ENCODE measurements around the gene DGUOK.

DGUOK gene

DNA sequence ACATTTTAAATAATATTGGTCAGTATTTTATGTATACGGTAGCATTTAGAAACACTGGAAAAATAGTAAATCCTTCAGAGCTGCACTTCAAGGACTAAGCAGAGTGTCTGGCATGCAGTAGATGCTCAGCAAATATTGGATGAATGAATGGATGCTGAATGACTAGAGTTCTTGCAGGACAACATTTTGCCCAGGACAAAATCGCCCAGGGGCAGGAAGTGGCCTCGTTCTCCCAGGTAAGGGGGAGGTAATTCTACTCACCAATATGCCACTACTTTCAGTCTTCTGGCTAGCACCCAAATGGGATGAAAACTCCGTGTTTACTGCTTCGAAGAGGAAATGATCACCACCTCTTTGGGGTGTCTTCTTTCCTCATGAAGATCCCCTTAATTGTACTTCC, 4.0 kb upstream of the DGUOK start:
- Histone ChIP-seq H3K4me3 (ENCODE audit: insufficient read depth in 1 of 2, low read depth in 1 of 2, low read length in 2 of 2) (no peak overlapping the region), H2AK5ac (ENCODE audit: low read length, severe bottlenecking) (no peak overlapping the region), H3K27me3 (ENCODE audit: control insufficient read depth in 1 of 2, insufficient read depth in 1 of 2, low read length in 2 of 2) (peaks cover 0 to 54% of the 10 kb centered on the region in 2 experiments), H3K9me3 (ENCODE audit: control insufficient read depth, low read length) (no peaks in the 10 kb centered on the region), H4K91ac (ENCODE audit: low read length) (no peak overlapping the region), H3K23ac (ENCODE audit: low read length in 2 of 2) (no peak overlapping the region), H3K79me1 (replicated peaks; ENCODE audit: low read length, poor library complexity, severe bottlenecking) (no peaks in the 10 kb centered on the region), H3K27ac (ENCODE audit: low read length, poor library complexity, severe bottlenecking) (no peak overlapping the region), H3K9ac (ENCODE audit: low read length) (no peak overlapping the region), H2BK120ac (ENCODE audit: low read depth, low read length) (no peak overlapping the region), H3K36me3 (ENCODE audit: control insufficient read depth in 1 of 2, insufficient read depth in 2 of 2, low read depth in 1 of 2, low read length in 2 of 2) (peaks cover 0 to 14% of the 10 kb centered on the region in 2 experiments), H2BK5ac (ENCODE audit: low read depth, low read length, poor library complexity, severe bottlenecking) (no peak overlapping the region), H3K4me1 (ENCODE audit: control insufficient read depth, insufficient read depth, low read depth, low read length) (no peaks in the 10 kb centered on the region), H3K4me2 (ENCODE audit: low read length, poor library complexity, severe bottlenecking) (no peak overlapping the region), H2BK12ac (ENCODE audit: low read length in 2 of 2) (no peak overlapping the region), H3K18ac (ENCODE audit: low read depth in 1 of 2, low read length in 2 of 2) (no peak overlapping the region), H4K8ac (ENCODE audit: low read length) (no peak overlapping the region), H3K4ac (ENCODE audit: low read depth in 1 of 2, low read length in 2 of 2) (no peak overlapping the region), H3K14ac (ENCODE audit: low read length in 2 of 2) (no peak overlapping the region), H2AFZ (ENCODE audit: low read depth, low read length) (no peak overlapping the region), H2BK15ac (ENCODE audit: low read depth, poor library complexity, severe bottlenecking) (no peak overlapping the region)
- WGBS: 83% methylated on average over 5 of the region's 5 CpGs
- DNase-seq: no peak

- Histone ChIP-seq H2BK120ac (ENCODE audit: low read depth, low read length) (no peak overlapping the region), H3K9ac (ENCODE audit: low read length) (no peak overlapping the region), H2BK12ac (ENCODE audit: low read length in 2 of 2) (no peak overlapping the region), H4K8ac (ENCODE audit: low read length) (no peak overlapping the region), H3K4ac (ENCODE audit: low read depth in 1 of 2, low read length in 2 of 2) (no peak overlapping the region), H3K9me3 (ENCODE audit: control insufficient read depth, low read length) (no peaks in the 10 kb centered on the region), H4K91ac (ENCODE audit: low read length) (no peak overlapping the region), H2AFZ (ENCODE audit: low read depth, low read length) (no peak overlapping the region), H3K79me1 (replicated peaks; ENCODE audit: low read length, poor library complexity, severe bottlenecking) (no peaks in the 10 kb centered on the region), H3K4me1 (ENCODE audit: control insufficient read depth, insufficient read depth, low read depth, low read length) (peaks cover 7% of the 10 kb centered on the region), H3K23ac (ENCODE audit: low read length in 2 of 2) (no peak overlapping the region), H3K4me2 (ENCODE audit: low read length, poor library complexity, severe bottlenecking) (peak overlapping the region; percentile 28), H3K27ac (ENCODE audit: low read length, poor library complexity, severe bottlenecking) (no peak overlapping the region), H3K18ac (ENCODE audit: low read depth in 1 of 2, low read length in 2 of 2) (no peak overlapping the region), H2AK5ac (ENCODE audit: low read length, severe bottlenecking) (no peak overlapping the region), H2BK15ac (ENCODE audit: low read depth, poor library complexity, severe bottlenecking) (no peak overlapping the region), H2BK5ac (ENCODE audit: low read depth, low read length, poor library complexity, severe bottlenecking) (no peak overlapping the region), H3K14ac (ENCODE audit: low read length in 2 of 2) (no peak overlapping the region), H3K27me3 (ENCODE audit: control insufficient read depth in 1 of 2, insufficient read depth in 1 of 2, low read length in 2 of 2) (peaks cover 0 to 30% of the 10 kb centered on the region in 2 experiments), H3K36me3 (ENCODE audit: control insufficient read depth in 1 of 2, insufficient read depth in 2 of 2, low read depth in 1 of 2, low read length in 2 of 2) (peaks cover 4 to 5% of the 10 kb centered on the region in 2 experiments), H3K4me3 (ENCODE audit: insufficient read depth in 1 of 2, low read depth in 1 of 2, low read length in 2 of 2) (no peak overlapping the region)
- WGBS: 91% methylated on average over 7 of the region's 7 CpGs
- no peak for DNase-seq
Measured at GRCh38 chr2:73925033-73925704, 1.5 kb upstream of the DGUOK start.

DNA sequence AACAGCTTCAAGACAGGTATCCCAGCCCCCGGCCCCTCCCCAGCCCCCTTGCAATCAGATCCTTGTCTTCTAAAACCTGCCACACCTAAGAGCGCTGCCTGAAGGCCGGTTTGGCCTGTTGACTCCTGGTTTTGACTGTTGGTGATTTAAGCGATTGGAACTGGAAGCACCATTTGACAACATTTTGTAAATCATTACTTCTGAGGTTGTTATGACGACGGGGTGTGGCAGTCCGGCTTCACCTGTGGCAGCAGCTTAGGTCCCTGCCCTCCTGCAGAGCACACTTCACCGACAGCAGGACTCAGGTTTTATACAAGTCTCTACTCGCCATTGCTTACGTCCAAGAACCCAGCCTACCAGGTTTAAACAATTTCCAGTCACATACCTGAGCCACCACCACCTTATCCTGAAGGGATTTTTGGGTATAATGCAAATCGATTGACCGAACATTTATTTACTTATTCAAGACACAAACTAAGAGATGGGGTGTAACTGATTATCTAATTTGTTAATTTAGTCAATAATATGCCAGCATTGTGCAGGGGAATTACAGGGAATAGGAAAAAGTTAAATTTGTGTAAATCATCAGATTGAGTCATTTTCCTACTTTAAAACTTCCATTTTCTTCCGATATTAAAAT, 707 bp upstream of the DGUOK start:
- Histone ChIP-seq H2AFZ (ENCODE audit: low read depth, low read length) (no peak overlapping the region), H2AK5ac (ENCODE audit: low read length, severe bottlenecking) (peak overlapping the region; percentile 40), H3K9ac (ENCODE audit: low read length) (peak overlapping the region; percentile 100), H2BK12ac (ENCODE audit: low read length in 2 of 2) (peak overlapping the region in 1 of 2 experiments; percentile 12), H3K36me3 (ENCODE audit: control insufficient read depth in 1 of 2, insufficient read depth in 2 of 2, low read depth in 1 of 2, low read length in 2 of 2) (peaks cover 2 to 4% of the 10 kb centered on the region in 2 experiments), H3K23ac (ENCODE audit: low read length in 2 of 2) (no peak overlapping the region), H2BK120ac (ENCODE audit: low read depth, low read length) (no peak overlapping the region), H3K4me1 (ENCODE audit: control insufficient read depth, insufficient read depth, low read depth, low read length) (peaks cover 7% of the 10 kb centered on the region), H3K14ac (ENCODE audit: low read length in 2 of 2) (no peak overlapping the region), H3K18ac (ENCODE audit: low read depth in 1 of 2, low read length in 2 of 2) (no peak overlapping the region), H3K4me2 (ENCODE audit: low read length, poor library complexity, severe bottlenecking) (no peak overlapping the region), H3K4me3 (ENCODE audit: insufficient read depth in 1 of 2, low read depth in 1 of 2, low read length in 2 of 2) (peak overlapping the region in 1 of 2 experiments; percentile 95), H3K9me3 (ENCODE audit: control insufficient read depth, low read length) (no peaks in the 10 kb centered on the region), H3K4ac (ENCODE audit: low read depth in 1 of 2, low read length in 2 of 2) (peak overlapping the region in 1 of 2 experiments; percentile 32), H2BK15ac (ENCODE audit: low read depth, poor library complexity, severe bottlenecking) (no peak overlapping the region), H2BK5ac (ENCODE audit: low read depth, low read length, poor library complexity, severe bottlenecking) (no peak overlapping the region), H4K91ac (ENCODE audit: low read length) (peak overlapping the region; percentile 39), H3K79me1 (replicated peaks; ENCODE audit: low read length, poor library complexity, severe bottlenecking) (peaks cover 2% of the 10 kb centered on the region), H3K27me3 (ENCODE audit: control insufficient read depth in 1 of 2, insufficient read depth in 1 of 2, low read length in 2 of 2) (peaks cover 0 to 23% of the 10 kb centered on the region in 2 experiments), H4K8ac (ENCODE audit: low read length) (peak overlapping the region; percentile 88), H3K27ac (ENCODE audit: low read length, poor library complexity, severe bottlenecking) (no peak overlapping the region)
- no peak for DNase-seq
- 97% methylated on average over 10 of the region's 13 CpGs for WGBS

DNA sequence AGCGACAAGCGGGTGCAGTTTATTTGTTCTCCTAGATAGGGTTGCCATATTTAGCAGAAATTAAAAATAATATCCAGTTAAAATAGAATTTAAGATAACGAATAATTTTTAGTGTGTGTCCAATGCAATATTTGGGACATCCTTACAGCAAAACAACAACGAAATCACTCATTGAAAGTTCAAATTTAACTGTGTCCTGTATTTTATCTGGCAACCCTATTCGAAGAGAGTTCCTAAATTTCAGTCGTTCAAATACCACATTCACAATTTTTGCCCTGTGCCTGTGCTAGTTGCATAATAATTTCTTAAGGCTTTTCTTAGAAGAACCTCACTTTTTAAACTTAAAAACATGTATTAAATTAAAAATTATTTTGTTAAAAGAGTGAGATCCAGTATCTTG, 664 bp downstream of the DGUOK start:
- no peak overlapping the region for H4K91ac ChIP-seq (ENCODE audit: low read length)
- WGBS: 34% methylated on average over 3 of the region's 6 CpGs
- H3K4ac ChIP-seq (ENCODE audit: low read depth in 1 of 2, low read length in 2 of 2): peak overlapping the region in 1 of 2 experiments; percentile 72
- H3K9ac ChIP-seq (ENCODE audit: low read length): peak overlapping the region; percentile 100
- H3K4me1 ChIP-seq (ENCODE audit: control insufficient read depth, insufficient read depth, low read depth, low read length): peaks cover 9% of the 10 kb centered on the region
- no peak overlapping the region for H2BK12ac ChIP-seq (ENCODE audit: low read length in 2 of 2)
- peak overlapping the region; percentile 65 for H3K4me2 ChIP-seq (ENCODE audit: low read length, poor library complexity, severe bottlenecking)
- no peak overlapping the region for H2BK15ac ChIP-seq (ENCODE audit: low read depth, poor library complexity, severe bottlenecking)
- no peak overlapping the region for H2AFZ ChIP-seq (ENCODE audit: low read depth, low read length)
- no peak overlapping the region for H3K27ac ChIP-seq (ENCODE audit: low read length, poor library complexity, severe bottlenecking)
- H2BK120ac ChIP-seq (ENCODE audit: low read depth, low read length): no peak overlapping the region
- peaks cover 3 to 7% of the 10 kb centered on the region in 2 experiments for H3K36me3 ChIP-seq (ENCODE audit: control insufficient read depth in 1 of 2, insufficient read depth in 2 of 2, low read depth in 1 of 2, low read length in 2 of 2)
- H4K8ac ChIP-seq (ENCODE audit: low read length): no peak overlapping the region
- H2BK5ac ChIP-seq (ENCODE audit: low read depth, low read length, poor library complexity, severe bottlenecking): peak overlapping the region; percentile 92
- H3K79me1 ChIP-seq (replicated peaks; ENCODE audit: low read length, poor library complexity, severe bottlenecking): peaks cover 2% of the 10 kb centered on the region
- H3K27me3 ChIP-seq (ENCODE audit: control insufficient read depth in 1 of 2, insufficient read depth in 1 of 2, low read length in 2 of 2): peaks cover 0 to 9% of the 10 kb centered on the region in 2 experiments
- H3K23ac ChIP-seq (ENCODE audit: low read length in 2 of 2): no peak overlapping the region
- no peak overlapping the region for H3K14ac ChIP-seq (ENCODE audit: low read length in 2 of 2)
- no peak overlapping the region for H3K18ac ChIP-seq (ENCODE audit: low read depth in 1 of 2, low read length in 2 of 2)
- H3K9me3 ChIP-seq (ENCODE audit: control insufficient read depth, low read length): no peaks in the 10 kb centered on the region
- H2AK5ac ChIP-seq (ENCODE audit: low read length, severe bottlenecking): no peak overlapping the region
- peak overlapping the region in 1 of 2 experiments; percentile 95 for H3K4me3 ChIP-seq (ENCODE audit: insufficient read depth in 1 of 2, low read depth in 1 of 2, low read length in 2 of 2)
- no peak for DNase-seq

Measured in mesenchymal stem cell (in vitro differentiated cells and primary cell).